GM12872 (cell line): ENCODE results near the gene ADGRA1.

ENCODE experiments used
- TF ChIP-seq, protein P1 (sequence below): IDR thresholded peaks from 3 replicates; pipeline ENCODE4 v1.5.1; 2011; ENCODE audit warnings: low read depth, mild to moderate bottlenecking, low read length, moderate library complexity; ENCODE audit not compliant: insufficient read depth

ADGRA1 gene

GRCh38 chr10:133079836-133080682, 7.7 kb upstream of the ADGRA1 start:
- TF ChIP-seq, protein P1, sequence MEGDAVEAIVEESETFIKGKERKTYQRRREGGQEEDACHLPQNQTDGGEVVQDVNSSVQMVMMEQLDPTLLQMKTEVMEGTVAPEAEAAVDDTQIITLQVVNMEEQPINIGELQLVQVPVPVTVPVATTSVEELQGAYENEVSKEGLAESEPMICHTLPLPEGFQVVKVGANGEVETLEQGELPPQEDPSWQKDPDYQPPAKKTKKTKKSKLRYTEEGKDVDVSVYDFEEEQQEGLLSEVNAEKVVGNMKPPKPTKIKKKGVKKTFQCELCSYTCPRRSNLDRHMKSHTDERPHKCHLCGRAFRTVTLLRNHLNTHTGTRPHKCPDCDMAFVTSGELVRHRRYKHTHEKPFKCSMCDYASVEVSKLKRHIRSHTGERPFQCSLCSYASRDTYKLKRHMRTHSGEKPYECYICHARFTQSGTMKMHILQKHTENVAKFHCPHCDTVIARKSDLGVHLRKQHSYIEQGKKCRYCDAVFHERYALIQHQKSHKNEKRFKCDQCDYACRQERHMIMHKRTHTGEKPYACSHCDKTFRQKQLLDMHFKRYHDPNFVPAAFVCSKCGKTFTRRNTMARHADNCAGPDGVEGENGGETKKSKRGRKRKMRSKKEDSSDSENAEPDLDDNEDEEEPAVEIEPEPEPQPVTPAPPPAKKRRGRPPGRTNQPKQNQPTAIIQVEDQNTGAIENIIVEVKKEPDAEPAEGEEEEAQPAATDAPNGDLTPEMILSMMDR = no peak

- TF ChIP-seq, protein P1 = no peak
Observed at GRCh38 chr10:133080683-133081040, 7.1 kb upstream of the ADGRA1 start.

DNA sequence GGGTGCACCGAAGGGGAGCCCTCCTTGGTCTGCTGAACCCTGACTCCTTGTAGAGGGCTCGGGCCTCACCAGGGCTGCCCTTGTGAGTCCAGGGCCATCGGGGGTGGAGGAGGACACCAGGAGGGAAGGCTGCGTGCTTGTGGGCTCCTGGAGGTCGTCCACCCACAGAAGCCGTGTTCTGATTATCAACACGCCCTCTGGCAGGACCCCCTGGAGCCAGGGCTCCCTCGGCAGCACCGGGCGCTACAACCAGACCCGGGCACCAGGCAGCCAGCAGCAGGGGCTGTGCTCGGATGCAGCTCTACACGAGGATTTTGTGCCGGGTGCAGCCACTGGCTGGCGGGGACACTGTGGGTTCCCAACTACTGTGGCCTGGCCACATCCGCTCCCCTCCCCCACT, 6.1 kb upstream of the ADGRA1 start:
- TF ChIP-seq, protein P1 = no peak

DNA sequence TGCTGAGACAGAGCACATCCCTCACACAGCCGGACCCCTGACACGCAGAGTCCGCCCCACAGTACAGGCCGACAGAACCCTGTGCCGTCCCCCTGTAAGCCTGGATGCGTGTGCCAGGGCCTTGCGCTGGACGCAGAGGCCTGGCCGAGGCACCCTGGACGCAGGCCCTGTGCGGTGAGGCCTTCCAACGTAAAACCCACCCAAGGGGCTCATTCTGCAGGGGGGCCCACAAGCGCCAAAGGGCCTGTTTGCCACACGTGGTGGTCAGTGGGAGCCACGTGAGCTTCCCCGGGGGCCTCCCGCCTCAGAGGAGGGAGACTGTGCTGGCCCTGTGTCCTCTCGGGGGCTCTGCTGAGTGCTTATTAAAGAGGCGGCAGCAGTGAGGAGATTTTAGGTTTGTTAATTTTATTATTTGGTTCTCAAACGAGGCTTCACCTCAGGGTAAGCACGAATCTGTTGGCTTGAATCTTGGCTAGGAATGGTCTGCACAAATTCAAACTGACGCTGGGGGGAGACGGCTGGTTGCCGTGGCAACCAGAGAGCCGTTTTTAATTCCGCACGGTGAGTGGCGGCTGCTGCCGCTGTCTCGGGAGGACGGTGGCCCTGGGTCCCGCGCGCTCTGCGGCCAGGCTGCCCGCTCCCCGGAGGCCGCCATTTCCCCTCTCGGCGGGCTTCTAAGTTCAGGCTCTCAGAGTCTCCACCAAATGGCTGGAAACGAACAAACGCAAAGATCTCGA, 4.9 kb upstream of the ADGRA1 start:
- TF ChIP-seq, protein P1 = no peak

DNA sequence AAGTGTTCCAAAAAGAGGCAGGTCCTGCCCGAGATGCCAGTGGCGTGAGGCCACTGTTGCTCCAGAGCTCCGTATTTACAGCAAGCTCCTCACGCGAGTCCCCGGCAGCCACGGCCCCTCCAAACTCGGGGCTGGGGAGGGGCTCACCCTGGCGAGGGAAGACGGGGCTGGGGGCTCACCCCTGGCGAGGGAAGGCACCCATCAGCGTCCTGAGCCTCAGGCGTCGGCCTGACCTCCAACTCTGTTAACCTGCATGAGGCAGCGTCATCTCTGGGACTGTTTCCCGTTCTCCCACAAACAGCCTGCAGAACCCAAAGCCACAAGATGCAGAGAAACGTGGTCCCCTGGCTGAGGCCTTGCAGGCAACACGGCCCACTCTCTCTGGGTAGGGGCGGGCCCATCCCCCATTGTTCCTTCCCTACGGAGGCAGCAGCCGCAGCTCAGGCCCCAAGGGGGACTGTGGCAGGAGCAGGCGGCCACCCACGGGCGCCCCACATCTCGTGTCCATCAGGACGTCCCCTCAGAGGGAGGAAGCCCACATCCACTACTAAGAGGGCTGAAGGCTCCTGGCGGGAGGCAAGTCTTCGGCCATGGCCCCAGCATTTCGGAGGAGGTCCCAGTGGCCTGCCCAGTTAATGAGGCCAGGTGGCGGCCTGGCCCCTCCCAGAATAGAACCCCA, 4.2 kb upstream of the ADGRA1 start:
- TF ChIP-seq, protein P1 = no peak

GRCh38 chr10:133084491-133084890, 3.2 kb upstream of the ADGRA1 start:
- TF ChIP-seq, protein P1 = no peak
